ENCODE results near the gene EHBP1.

The EHBP1 gene

DNA sequence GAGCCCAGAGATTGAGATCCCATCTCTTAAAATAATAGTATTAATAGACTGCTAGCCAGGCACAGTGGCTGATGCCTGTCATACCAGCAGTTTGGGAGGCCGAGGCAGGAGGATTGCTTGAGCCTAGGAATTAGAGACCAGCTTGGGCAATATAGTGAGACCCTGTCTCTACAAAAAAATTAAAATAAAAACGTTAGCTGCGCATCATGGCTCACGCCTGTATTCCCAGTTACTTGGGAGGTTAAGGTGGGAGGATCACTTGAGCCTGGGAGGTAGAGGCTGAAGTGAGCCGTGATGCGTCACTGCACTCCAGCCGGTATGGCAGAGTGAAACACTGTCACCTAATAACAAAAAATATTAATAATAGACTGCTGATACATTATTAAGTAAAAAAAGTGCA lies 178.1 kb downstream of the EHBP1 start:
- no peak for DNase-seq (ENCODE audit: low read depth in 2 of 2)

- DNase-seq (ENCODE audit: low read depth in 2 of 2), result no peak
Measured at GRCh38 chr2:62884086-62884485, 178.6 kb downstream of the EHBP1 start.

DNA sequence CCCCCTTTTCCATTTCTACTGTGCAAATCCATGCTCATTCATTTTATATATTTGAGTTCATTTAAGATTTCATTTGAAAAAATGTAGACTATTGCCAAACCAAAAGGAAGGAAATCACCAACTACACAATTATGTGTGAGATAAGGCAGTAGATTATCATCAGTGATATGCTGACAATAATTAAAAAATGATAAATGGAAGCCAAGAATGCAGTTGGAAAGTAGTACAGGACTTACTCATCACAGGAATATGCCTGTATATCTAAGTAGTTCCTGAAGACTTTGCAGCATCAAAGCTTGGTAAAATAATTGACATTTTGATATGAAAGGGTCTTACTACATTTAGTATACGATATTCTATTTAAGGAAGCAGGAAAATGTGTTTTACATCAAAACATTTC lies 179.0 kb downstream of the EHBP1 start:
- no peak for DNase-seq (ENCODE audit: low read depth in 2 of 2)

- no peak for DNase-seq (ENCODE audit: low read depth in 2 of 2)
Measured at GRCh38 chr2:62894966-62895631, 189.6 kb downstream of the EHBP1 start.

DNA sequence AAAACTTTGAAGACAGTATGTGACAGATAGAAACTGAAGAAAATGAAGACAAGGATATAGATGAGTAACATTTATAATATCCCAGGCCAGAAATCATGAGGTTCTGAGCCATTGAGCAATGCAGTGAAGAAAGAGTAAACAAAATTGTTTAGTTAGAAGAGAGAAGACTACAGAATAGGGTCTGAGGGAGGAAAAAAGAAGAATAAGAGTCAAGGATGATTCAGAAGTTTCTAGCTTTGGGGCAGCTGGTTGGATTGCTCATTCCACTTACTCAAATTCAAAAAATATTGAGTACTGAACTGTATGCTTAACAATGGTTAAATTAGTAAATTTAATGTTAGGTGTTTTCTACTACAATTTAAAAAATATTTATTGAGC lies 190.1 kb downstream of the EHBP1 start:
- DNase-seq (ENCODE audit: low read depth in 2 of 2), result no peak

DNA sequence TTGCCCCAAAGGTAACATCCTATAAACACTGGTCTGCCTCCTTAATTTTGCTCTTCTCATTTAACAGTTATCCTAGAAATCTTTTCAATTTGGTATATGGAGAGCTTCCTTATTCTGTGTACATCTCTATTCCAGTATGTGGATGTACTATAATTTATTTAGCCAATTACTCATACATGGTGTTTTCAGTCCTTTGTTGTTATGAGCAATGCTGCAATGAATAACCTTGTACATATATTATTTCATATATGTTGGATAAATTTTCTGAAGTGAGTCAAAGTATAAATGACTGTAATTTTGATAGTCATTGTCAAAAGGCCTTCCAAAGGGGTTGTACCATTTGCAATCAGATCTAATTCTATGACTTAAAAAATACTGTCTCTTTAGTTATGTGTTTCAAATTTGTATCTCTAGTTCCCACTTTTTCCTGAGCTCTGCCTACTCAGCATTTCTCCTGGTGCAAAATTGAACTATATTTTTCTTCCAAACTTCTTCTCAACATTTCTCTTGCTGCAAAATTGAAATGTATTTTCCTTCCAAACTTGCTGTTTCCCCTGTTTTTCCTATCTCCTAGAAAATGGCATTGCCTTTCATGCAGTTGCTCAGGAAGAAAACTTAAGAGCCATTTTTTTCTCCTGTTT lies 191.8 kb downstream of the EHBP1 start:
- DNase-seq (ENCODE audit: low read depth in 2 of 2), result no peak

DNA sequence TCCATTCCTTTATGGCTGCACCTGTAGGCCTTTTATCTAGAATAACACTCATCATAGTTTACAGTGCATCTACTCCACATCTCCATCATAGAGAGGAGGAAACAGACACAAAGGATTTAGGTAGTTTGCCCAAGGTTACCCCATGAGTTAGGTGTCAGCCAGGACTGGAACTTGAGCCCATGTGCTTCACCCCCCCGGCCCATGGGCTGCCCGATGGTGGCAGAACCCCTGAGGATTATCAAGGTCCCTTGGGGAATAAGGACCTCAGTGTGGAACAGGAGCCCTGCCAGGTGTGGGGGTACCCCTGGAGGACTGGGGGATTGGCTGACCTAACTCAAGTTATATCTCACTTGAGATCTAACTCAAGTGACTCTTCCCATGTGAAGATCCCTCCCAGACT lies 198.8 kb downstream of the EHBP1 start:
- no peak for DNase-seq (ENCODE audit: low read depth in 2 of 2)

- DNase-seq (ENCODE audit: low read depth in 2 of 2), result no peak
Measured at GRCh38 chr2:62908145-62908544, 202.6 kb downstream of the EHBP1 start.

- no peak for DNase-seq (ENCODE audit: low read depth in 2 of 2)
Measured at GRCh38 chr2:62913311-62913710, 207.8 kb downstream of the EHBP1 start.

DNA sequence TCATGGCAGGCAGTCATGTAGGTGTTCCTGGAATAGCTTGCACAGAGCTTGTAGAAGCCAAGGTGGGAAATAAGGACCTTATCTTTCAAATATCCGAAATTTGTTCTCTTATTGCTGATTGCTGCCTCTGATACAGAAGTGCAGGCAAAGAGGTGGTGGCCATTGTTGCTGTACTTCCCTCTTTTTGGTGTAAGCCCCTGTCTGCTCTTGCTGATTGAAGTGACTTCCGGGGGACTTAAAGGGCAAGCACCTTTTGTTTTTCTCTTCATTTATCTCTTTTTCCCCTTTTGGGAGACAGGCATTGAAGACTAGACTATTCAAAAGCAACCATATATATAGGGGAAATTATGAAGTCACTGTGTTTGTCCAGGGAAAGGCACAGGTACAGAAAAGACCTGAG lies 213.5 kb downstream of the EHBP1 start:
- DNase-seq (ENCODE audit: low read depth in 2 of 2), result no peak

GRCh38 chr2:62920070-62920469 lies 214.6 kb downstream of the EHBP1 start:
- DNase-seq (ENCODE audit: low read depth in 2 of 2), result no peak

DNA sequence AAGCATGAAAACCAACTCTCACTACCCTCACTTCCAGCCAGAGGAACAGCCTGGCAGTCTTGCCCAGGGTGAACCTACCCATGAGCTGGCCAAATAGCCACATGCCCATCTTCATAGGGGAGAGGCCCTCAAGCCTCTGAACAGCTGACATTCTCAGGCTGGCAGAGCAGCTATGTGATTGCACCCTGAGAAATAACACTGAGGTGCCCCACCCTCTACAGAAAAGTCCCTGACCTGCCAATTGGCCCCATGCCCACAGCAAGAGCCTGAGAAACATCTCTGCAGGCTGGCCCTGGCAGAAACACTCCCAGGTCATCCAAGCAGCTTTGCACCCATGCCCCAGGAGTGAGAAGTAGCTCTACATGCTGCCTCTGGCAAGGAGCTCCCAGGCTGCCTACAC lies 217.7 kb downstream of the EHBP1 start:
- no peak for DNase-seq (ENCODE audit: low read depth in 2 of 2)

- DNase-seq (ENCODE audit: low read depth in 2 of 2), result no peak
Measured at GRCh38 chr2:62923881-62924280, 218.4 kb downstream of the EHBP1 start.

GRCh38 chr2:62928015-62928414 lies 222.5 kb downstream of the EHBP1 start:
- DNase-seq (ENCODE audit: low read depth in 2 of 2), result no peak

- DNase-seq (ENCODE audit: low read depth in 2 of 2), result no peak
Measured at GRCh38 chr2:62931536-62931935, 226.0 kb downstream of the EHBP1 start.

GRCh38 chr2:62933398-62933917 lies 227.9 kb downstream of the EHBP1 start:
- no peak for DNase-seq (ENCODE audit: low read depth in 2 of 2)

GRCh38 chr2:62934517-62934916 lies 229.0 kb downstream of the EHBP1 start:
- no peak for DNase-seq (ENCODE audit: low read depth in 2 of 2)

GRCh38 chr2:62938126-62938525 lies 232.6 kb downstream of the EHBP1 start:
- no peak for DNase-seq (ENCODE audit: low read depth in 2 of 2)

DNA sequence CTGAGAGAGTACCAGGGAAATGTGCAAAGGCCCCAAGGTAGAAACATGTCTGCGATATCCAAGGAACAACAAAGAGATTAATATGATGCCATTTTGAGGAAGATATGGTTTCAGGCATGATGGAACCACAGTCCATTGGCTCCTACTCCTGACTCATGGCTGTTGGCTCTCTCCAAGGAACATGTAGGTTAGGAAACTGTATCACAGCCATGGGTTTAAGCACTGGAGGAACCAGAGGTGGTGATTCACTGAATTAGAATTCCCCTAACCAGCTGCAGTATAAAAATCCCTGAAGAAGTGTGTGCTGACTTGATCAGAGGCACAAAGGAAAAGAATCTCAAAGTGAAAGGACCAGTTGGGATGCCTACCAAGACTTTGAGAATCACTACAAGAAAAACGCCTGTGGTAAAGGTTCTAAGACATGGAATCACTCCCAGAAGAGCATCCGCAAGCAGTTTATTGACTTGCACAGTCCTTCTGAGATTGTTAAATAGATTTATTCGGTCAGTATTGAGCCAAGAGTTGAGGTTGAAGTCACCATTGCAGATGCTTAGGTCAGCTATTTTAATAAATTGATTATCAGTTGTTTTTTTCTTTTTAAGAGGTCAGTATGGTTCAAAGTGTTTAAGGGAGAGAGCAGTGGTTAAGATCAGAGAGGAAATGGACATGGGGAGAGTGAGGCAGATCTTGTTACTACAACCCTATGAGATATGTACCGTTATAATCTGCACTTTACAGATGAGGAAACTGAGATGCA lies 234.4 kb downstream of the EHBP1 start:
- no peak for DNase-seq (ENCODE audit: low read depth in 2 of 2)

- no peak for DNase-seq (ENCODE audit: low read depth in 2 of 2)
Measured at GRCh38 chr2:62940697-62941096, 235.2 kb downstream of the EHBP1 start.

GRCh38 chr2:62941413-62941812 lies 235.9 kb downstream of the EHBP1 start:
- DNase-seq (ENCODE audit: low read depth in 2 of 2), result no peak

GRCh38 chr2:62944362-62944761 lies 238.8 kb downstream of the EHBP1 start:
- DNase-seq (ENCODE audit: low read depth in 2 of 2), result no peak

GRCh38 chr2:62947403-62947802 lies 241.9 kb downstream of the EHBP1 start:
- no peak for DNase-seq (ENCODE audit: low read depth in 2 of 2)

Measured in stimulated activated CD4-positive, alpha-beta T cell treated with anti-CD3 and anti-CD28 coated beads, Interleukin-15, amount 100 ng/mL, for 48 hours (primary cell).